ENCODE measurements around the gene ARHGAP32.

The ARHGAP32 gene

DNA sequence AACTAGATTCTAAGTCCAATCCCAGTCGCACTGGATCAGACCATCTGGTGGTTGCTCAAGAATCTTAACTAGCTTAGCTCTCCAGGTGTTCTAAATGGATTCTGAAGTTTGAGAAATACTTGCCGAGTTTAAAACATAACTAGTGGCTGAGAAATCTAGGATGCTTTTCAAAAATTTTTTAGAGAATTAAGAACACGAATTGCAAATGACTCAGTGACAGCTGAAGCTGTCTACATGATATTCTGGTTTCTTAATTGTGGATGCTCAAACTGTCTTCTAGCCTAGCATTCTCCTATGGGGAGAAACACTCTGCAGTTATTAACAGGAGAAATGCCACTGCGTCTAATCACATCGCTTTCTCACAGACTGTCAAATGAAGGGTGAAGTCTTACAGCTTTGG is 229.2 kb downstream of the ARHGAP32 start:
- H3K9me2 ChIP-seq (replicated peaks; ENCODE audit: insufficient read depth, low read length) = no peaks in the 10 kb centered on the region
- no peak overlapping the region for H3K27ac ChIP-seq (ENCODE audit: low read depth, low read length)
- H3K4me3 ChIP-seq (ENCODE audit: insufficient read depth, low read length, poor library complexity, severe bottlenecking) = no peak overlapping the region
- H3K36me3 ChIP-seq (ENCODE audit: low read length) = no peaks in the 10 kb centered on the region
- no peak overlapping the region for H3K9ac ChIP-seq (ENCODE audit: low read length)
- H3K79me2 ChIP-seq (ENCODE audit: insufficient read depth, low read length) = no peaks in the 10 kb centered on the region
- TF ChIP-seq, protein P1, sequence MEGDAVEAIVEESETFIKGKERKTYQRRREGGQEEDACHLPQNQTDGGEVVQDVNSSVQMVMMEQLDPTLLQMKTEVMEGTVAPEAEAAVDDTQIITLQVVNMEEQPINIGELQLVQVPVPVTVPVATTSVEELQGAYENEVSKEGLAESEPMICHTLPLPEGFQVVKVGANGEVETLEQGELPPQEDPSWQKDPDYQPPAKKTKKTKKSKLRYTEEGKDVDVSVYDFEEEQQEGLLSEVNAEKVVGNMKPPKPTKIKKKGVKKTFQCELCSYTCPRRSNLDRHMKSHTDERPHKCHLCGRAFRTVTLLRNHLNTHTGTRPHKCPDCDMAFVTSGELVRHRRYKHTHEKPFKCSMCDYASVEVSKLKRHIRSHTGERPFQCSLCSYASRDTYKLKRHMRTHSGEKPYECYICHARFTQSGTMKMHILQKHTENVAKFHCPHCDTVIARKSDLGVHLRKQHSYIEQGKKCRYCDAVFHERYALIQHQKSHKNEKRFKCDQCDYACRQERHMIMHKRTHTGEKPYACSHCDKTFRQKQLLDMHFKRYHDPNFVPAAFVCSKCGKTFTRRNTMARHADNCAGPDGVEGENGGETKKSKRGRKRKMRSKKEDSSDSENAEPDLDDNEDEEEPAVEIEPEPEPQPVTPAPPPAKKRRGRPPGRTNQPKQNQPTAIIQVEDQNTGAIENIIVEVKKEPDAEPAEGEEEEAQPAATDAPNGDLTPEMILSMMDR (IDR thresholded peaks at IDR 0.05; ENCODE audit: insufficient read depth, low read length, poor library complexity, severe bottlenecking) = no peak
- no peak for TF ChIP-seq EZH2phosphoT487 (conservative IDR thresholded peaks at IDR 0.05; ENCODE audit: low read length)
- no peaks in the 10 kb centered on the region for H3K9me3 ChIP-seq (ENCODE audit: insufficient read depth, low read length)
- no peak overlapping the region for H2AFZ ChIP-seq (ENCODE audit: low read depth, low read length, severe bottlenecking)
- no peaks in the 10 kb centered on the region for H4K20me1 ChIP-seq (ENCODE audit: low read depth, low read length)
- no peaks in the 10 kb centered on the region for H3K27me3 ChIP-seq (ENCODE audit: low read length)
- no peaks in the 10 kb centered on the region for H3F3A ChIP-seq (ENCODE audit: insufficient read depth)
- no peak overlapping the region for H3K4me2 ChIP-seq (ENCODE audit: low read depth, low read length, poor library complexity, severe bottlenecking)

DNA sequence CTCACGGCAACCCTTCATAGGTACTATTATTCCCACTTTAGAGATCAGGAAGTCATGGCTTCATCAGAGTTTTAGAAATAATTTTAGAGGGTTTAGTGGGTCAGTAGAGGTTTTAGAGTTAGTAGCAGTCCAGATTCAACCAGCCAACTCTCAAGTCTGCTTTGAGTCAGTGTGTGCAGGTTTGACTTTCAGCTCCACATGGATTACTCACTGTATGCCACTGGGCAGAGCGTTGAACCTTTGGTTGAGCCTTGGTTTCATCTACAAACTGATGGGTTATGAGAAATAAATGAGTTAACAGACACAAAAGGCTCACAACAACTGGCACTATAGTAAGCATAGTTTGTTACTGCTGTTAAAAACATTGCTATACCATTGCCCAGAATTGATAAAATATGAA is 230.5 kb downstream of the ARHGAP32 start:
- Histone ChIP-seq H4K20me1 (ENCODE audit: low read depth, low read length) (no peaks in the 10 kb centered on the region), H3K79me2 (ENCODE audit: insufficient read depth, low read length) (no peaks in the 10 kb centered on the region), H3K27ac (ENCODE audit: low read depth, low read length) (no peak overlapping the region), H3K4me3 (ENCODE audit: insufficient read depth, low read length, poor library complexity, severe bottlenecking) (no peak overlapping the region), H2AFZ (ENCODE audit: low read depth, low read length, severe bottlenecking) (no peak overlapping the region), H3K27me3 (ENCODE audit: low read length) (no peaks in the 10 kb centered on the region), H3K36me3 (ENCODE audit: low read length) (no peaks in the 10 kb centered on the region), H3K9ac (ENCODE audit: low read length) (no peak overlapping the region), H3K4me2 (ENCODE audit: low read depth, low read length, poor library complexity, severe bottlenecking) (no peak overlapping the region), H3K9me3 (ENCODE audit: insufficient read depth, low read length) (no peaks in the 10 kb centered on the region), H3F3A (ENCODE audit: insufficient read depth) (no peaks in the 10 kb centered on the region), H3K9me2 (replicated peaks; ENCODE audit: insufficient read depth, low read length) (no peaks in the 10 kb centered on the region)
- TF ChIP-seq EZH2phosphoT487 (conservative IDR thresholded peaks at IDR 0.05; ENCODE audit: low read length) = no peak
- TF ChIP-seq, protein P1 (IDR thresholded peaks at IDR 0.05; ENCODE audit: insufficient read depth, low read length, poor library complexity, severe bottlenecking) = no peak

DNA sequence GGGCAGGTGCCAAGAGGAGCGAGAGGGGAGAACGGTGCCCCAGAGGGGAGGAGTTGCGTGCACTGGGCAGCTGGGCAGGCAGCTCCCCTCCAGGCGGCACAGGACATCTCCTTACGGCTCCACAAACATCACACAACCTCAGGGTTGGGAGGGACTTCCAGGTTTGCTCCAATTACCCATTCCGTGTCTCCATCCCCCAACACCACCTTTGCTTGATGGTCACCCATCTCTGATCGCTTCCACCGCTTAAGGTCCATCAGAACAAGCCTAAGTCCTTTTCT is 235.0 kb downstream of the ARHGAP32 start:
- Histone ChIP-seq H2AFZ (ENCODE audit: low read depth, low read length, severe bottlenecking) (no peak overlapping the region), H3K27ac (ENCODE audit: low read depth, low read length) (no peak overlapping the region), H3K27me3 (ENCODE audit: low read length) (no peaks in the 10 kb centered on the region), H3K9ac (ENCODE audit: low read length) (no peak overlapping the region), H3K4me3 (ENCODE audit: insufficient read depth, low read length, poor library complexity, severe bottlenecking) (no peak overlapping the region), H4K20me1 (ENCODE audit: low read depth, low read length) (no peaks in the 10 kb centered on the region), H3K36me3 (ENCODE audit: low read length) (no peaks in the 10 kb centered on the region), H3K9me2 (replicated peaks; ENCODE audit: insufficient read depth, low read length) (no peaks in the 10 kb centered on the region), H3K4me2 (ENCODE audit: low read depth, low read length, poor library complexity, severe bottlenecking) (no peak overlapping the region), H3K79me2 (ENCODE audit: insufficient read depth, low read length) (no peaks in the 10 kb centered on the region), H3K9me3 (ENCODE audit: insufficient read depth, low read length) (no peaks in the 10 kb centered on the region), H3F3A (ENCODE audit: insufficient read depth) (no peaks in the 10 kb centered on the region)
- TF ChIP-seq, protein P1 (IDR thresholded peaks at IDR 0.05; ENCODE audit: insufficient read depth, low read length, poor library complexity, severe bottlenecking) = no peak
- TF ChIP-seq EZH2phosphoT487 (conservative IDR thresholded peaks at IDR 0.05; ENCODE audit: low read length) = no peak
